GM12878 (cell line): ENCODE data around the gene ZCCHC2.

Experiments
- HDGF ChIP-seq: fragments of 450-650 bp; IDR thresholded peaks from 2 replicates; pipeline ENCODE4 v1.6.1; 2016; ENCODE audit warnings: antibody characterized with exemption
- POLR2A ChIP-seq: IDR thresholded peaks from 2 replicates; pipeline ENCODE4 v1.6.1; 2011; ENCODE audit warnings: low read depth, mild to moderate bottlenecking, low read length
- TF ChIP-seq, protein P1 (sequence below), 3 experiments: IDR thresholded peaks in 2 of 3; conservative IDR thresholded peaks in 1 of 3; 2 replicates each; pipeline ENCODE4 v1.5.1; 2011; ENCODE audit warnings: low read depth in 3 of 3, low read length in 3 of 3, mild to moderate bottlenecking in 3 of 3, control low read depth in 2 of 3, moderate library complexity in 2 of 3, inconsistent platforms in 1 of 3, mixed read lengths in 1 of 3; ENCODE audit not compliant: control insufficient read depth in 2 of 3, insufficient read depth in 1 of 3; ENCODE audit errors: extremely low read depth in 1 of 3

DNA sequence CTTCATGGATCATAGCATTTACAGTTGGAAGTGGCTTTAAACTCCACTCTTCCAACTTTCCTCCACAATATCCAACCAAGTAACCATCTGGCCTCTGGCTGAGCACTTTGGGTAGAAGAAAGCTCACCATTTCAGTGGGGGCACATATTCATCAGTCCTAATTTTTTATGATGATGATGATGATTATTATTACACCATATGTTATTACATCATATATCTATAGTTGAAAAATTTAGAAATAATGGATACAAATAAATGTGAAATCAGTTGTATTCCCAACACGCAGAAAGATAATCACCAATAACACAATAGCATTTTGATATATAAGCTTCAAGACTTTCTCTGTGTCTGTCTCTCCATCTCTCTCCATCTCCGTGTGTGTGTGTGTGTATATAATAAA is 26.6 kb upstream of the ZCCHC2 start:
- TF ChIP-seq, protein P1, sequence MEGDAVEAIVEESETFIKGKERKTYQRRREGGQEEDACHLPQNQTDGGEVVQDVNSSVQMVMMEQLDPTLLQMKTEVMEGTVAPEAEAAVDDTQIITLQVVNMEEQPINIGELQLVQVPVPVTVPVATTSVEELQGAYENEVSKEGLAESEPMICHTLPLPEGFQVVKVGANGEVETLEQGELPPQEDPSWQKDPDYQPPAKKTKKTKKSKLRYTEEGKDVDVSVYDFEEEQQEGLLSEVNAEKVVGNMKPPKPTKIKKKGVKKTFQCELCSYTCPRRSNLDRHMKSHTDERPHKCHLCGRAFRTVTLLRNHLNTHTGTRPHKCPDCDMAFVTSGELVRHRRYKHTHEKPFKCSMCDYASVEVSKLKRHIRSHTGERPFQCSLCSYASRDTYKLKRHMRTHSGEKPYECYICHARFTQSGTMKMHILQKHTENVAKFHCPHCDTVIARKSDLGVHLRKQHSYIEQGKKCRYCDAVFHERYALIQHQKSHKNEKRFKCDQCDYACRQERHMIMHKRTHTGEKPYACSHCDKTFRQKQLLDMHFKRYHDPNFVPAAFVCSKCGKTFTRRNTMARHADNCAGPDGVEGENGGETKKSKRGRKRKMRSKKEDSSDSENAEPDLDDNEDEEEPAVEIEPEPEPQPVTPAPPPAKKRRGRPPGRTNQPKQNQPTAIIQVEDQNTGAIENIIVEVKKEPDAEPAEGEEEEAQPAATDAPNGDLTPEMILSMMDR (IDR thresholded peaks at IDR 0.05 in 2 of 3, conservative IDR thresholded peaks at IDR 0.05 in 1 of 3; ENCODE audit: control insufficient read depth in 2 of 3, extremely low read depth in 1 of 3, insufficient read depth in 1 of 3, low read depth in 3 of 3, low read length in 3 of 3), result no peak
- TF ChIP-seq POLR2A (no peak), HDGF (no peak)
